HepG2 (cell line): ENCODE results near the gene MCAT. TPM values are rescaled to one million over a fixed set of nuclear protein-coding genes. Genes with fewer than 3 reads are reported as not detected.

Experiments used
- ATAC-seq: fragments of 200-7000 bp; cut with Tn5 transposase; 3 replicates; pipeline ENCODE4 v1.9.1; 2020; ENCODE audit warnings: mild to moderate bottlenecking, moderate library complexity
- BruUV-seq: library from RNA; stranded (reverse); fragments of 400-500 nt; replicated peaks from 2 replicates; lab custom pipeline; 2021; lab: Mats Ljungman, UMichigan
- CTCF ChIA-PET: fragments of 300-600 bp; formaldehyde crosslinking; extraction: SDS; loops from one replicate; lab custom pipeline; 2021; ENCODE audit warnings: low total read pairs, inconsistent platforms, low intra/inter-chr PET ratio; lab: Yijun Ruan, JAX
- POLR2A ChIA-PET: fragments of 350-600 bp; sonication (Branson Sonifier 250); formaldehyde crosslinking; loops from one replicate; lab custom pipeline; 2020; ENCODE audit warnings: antibody characterized with exemption, inconsistent platforms; lab: Yijun Ruan, JAX
- DNase-seq: peaks from one replicate; pipeline ENCODE4 v3.0.0-alpha.2; 2015; ENCODE audit warnings: low spot score
- FAIRE-seq: peaks from 3 replicates; lab custom pipeline; 2011; peaks lifted over from hg19 to GRCh38; lab: Jason Lieb, UNC
- H2AFZ ChIP-seq: one replicate; pipeline ENCODE4 v1.6.1; 2011; ENCODE audit warnings: low read length, inconsistent platforms
- H3K27ac ChIP-seq: fragments of 300-600 bp; 3 replicates; pipeline ENCODE4 v1.8.0; 2011; ENCODE audit warnings: mixed run types, mild to moderate bottlenecking, mixed read lengths, low read length, inconsistent platforms; ENCODE audit not compliant: insufficient read depth; ENCODE audit errors: extremely low read length
- H3K27me3 ChIP-seq, 2 experiments: fragments of 200-600 bp in 1 of 2; 2 replicates in 1 of 2; 3 replicates in 1 of 2; pipeline versions ENCODE4 v1.6.0 to v1.8.0; 2011; ENCODE audit warnings: low read length in 2 of 2, mild to moderate bottlenecking in 2 of 2, moderate library complexity in 2 of 2, inconsistent platforms in 1 of 2; ENCODE audit not compliant: insufficient read depth in 2 of 2, control insufficient read depth in 1 of 2
- H3K36me3 ChIP-seq, 2 experiments: fragments of 200-600 bp in 1 of 2; replicated peaks in 1 of 2; 2 replicates in 1 of 2; 3 replicates in 1 of 2; pipeline versions ENCODE4 v1.5.1 to v1.8.0; 2011; ENCODE audit warnings: low read length in 2 of 2, inconsistent platforms in 1 of 2; ENCODE audit not compliant: insufficient read depth in 2 of 2, control insufficient read depth in 1 of 2
- H3K4me1 ChIP-seq: 2 replicates; pipeline ENCODE4 v1.5.1; 2012; ENCODE audit warnings: low read length, inconsistent platforms; ENCODE audit not compliant: insufficient read depth
- H3K4me2 ChIP-seq: 2 replicates; pipeline ENCODE4 v1.6.0; 2011; ENCODE audit warnings: low read depth, low read length, inconsistent platforms
- H3K4me3 ChIP-seq, 3 experiments: fragments of 200-600 bp in 1 of 3; sonication (generic), shearing (Covaris generic) in 1 of 3; replicated peaks in 1 of 3; 2 replicates each; pipeline ENCODE4 v1.5.1; 2011 to 2016; ENCODE audit warnings: low read length in 3 of 3, inconsistent platforms in 2 of 3, low read depth in 2 of 3, mild to moderate bottlenecking in 2 of 3, control low read depth in 1 of 3, mixed read lengths in 1 of 3; ENCODE audit not compliant: insufficient read depth in 1 of 3
- H3K79me2 ChIP-seq: one replicate; pipeline ENCODE4 v1.6.1; 2011; ENCODE audit warnings: low read length, inconsistent platforms; ENCODE audit not compliant: insufficient read depth
- H3K9ac ChIP-seq: 2 replicates; pipeline ENCODE4 v1.6.0; 2011; ENCODE audit warnings: mild to moderate bottlenecking, low read depth, low read length, inconsistent platforms; ENCODE audit not compliant: insufficient read depth
- H3K9me3 ChIP-seq: 2 replicates; pipeline ENCODE4 v1.5.1; 2012; ENCODE audit warnings: mild to moderate bottlenecking, low read length
- H4K20me1 ChIP-seq: 2 replicates; pipeline ENCODE4 v1.6.0; 2011; ENCODE audit warnings: inconsistent platforms, mild to moderate bottlenecking, low read length, moderate library complexity; ENCODE audit not compliant: insufficient read depth
- AHR ChIP-seq: IDR thresholded peaks from 2 replicates; pipeline ENCODE4 v1.6.1; 2018; ENCODE audit warnings: missing genetic modification reagents, missing compliant biosample characterization
- JDP2 ChIP-seq: sonication (generic); formaldehyde crosslinking; IDR thresholded peaks from 2 replicates; pipeline ENCODE4 v1.8.1; 2022; ENCODE audit warnings: missing genetic modification reagents, borderline replicate concordance
- PAF1 ChIP-seq: IDR thresholded peaks from 2 replicates; pipeline ENCODE4 v1.6.1; 2016; ENCODE audit warnings: missing genetic modification reagents, missing compliant biosample characterization
- PRDM10 ChIP-seq: sonication (generic); formaldehyde crosslinking; IDR thresholded peaks from 2 replicates; pipeline ENCODE4 v1.4.0; 2020; ENCODE audit warnings: low read depth, missing genetic modification reagents
- SOX6 ChIP-seq, 2 experiments: fragments of 450-650 bp in 1 of 2; sonication (generic) in 1 of 2; formaldehyde crosslinking in 1 of 2; IDR thresholded peaks; 2 replicates each; pipeline versions ENCODE4 v1.4.0 to v1.6.1; 2017 to 2020; ENCODE audit warnings: antibody characterized with exemption in 1 of 2, mild to moderate bottlenecking in 1 of 2, missing genetic modification reagents in 1 of 2
- SP140L ChIP-seq: sonication (generic); formaldehyde crosslinking; IDR thresholded peaks from 2 replicates; pipeline ENCODE4 v1.4.0; 2020; ENCODE audit warnings: missing genetic modification reagents, borderline replicate concordance
- SRY ChIP-seq: sonication (generic); formaldehyde crosslinking; IDR thresholded peaks from 2 replicates; pipeline ENCODE4 v1.8.0; 2022; ENCODE audit warnings: mild to moderate bottlenecking, missing genetic modification reagents
- U2AF1 ChIP-seq: fragments of 200-400 bp; formaldehyde crosslinking; optimal IDR thresholded peaks from 2 replicates; pipeline ENCODE3; 2017; ENCODE audit warnings: mild to moderate bottlenecking, low read depth, low read length
- ZFP37 ChIP-seq: sonication (generic); formaldehyde crosslinking; IDR thresholded peaks from 2 replicates; pipeline ENCODE4 v1.4.0; 2020; ENCODE audit warnings: missing genetic modification reagents, borderline replicate concordance
- ZNF264 ChIP-seq: sonication (generic); formaldehyde crosslinking; IDR thresholded peaks from 2 replicates; pipeline ENCODE4 v1.4.0; 2020; ENCODE audit warnings: missing genetic modification reagents
- ZNF34 ChIP-seq: sonication (generic); formaldehyde crosslinking; IDR thresholded peaks from 2 replicates; pipeline ENCODE4 v1.4.0; 2020; ENCODE audit warnings: mild to moderate bottlenecking, missing genetic modification reagents, borderline replicate concordance
- ZNF501 ChIP-seq: sonication (generic); formaldehyde crosslinking; IDR thresholded peaks from 2 replicates; pipeline ENCODE4 v1.5.1; 2020; ENCODE audit warnings: mild to moderate bottlenecking, moderate library complexity, missing genetic modification reagents
- ZNF549 ChIP-seq: sonication (generic); formaldehyde crosslinking; IDR thresholded peaks from 2 replicates; pipeline ENCODE4 v1.5.0; 2020; ENCODE audit warnings: missing genetic modification reagents
- ZNF660 ChIP-seq: sonication (generic); formaldehyde crosslinking; IDR thresholded peaks from 2 replicates; pipeline ENCODE4 v1.5.1; 2020; ENCODE audit warnings: mild to moderate bottlenecking, low read depth, missing genetic modification reagents, borderline replicate concordance
- ZNF749 ChIP-seq: sonication (generic); formaldehyde crosslinking; IDR thresholded peaks from 2 replicates; pipeline ENCODE4 v1.8.0; 2022; ENCODE audit warnings: mild to moderate bottlenecking, missing genetic modification reagents, moderate library complexity, borderline replicate concordance
- ZNF770 ChIP-seq: sonication (generic); formaldehyde crosslinking; IDR thresholded peaks from 2 replicates; pipeline ENCODE4 v1.5.0; 2020; ENCODE audit warnings: mild to moderate bottlenecking, missing genetic modification reagents
- ZNF883 ChIP-seq: sonication (generic); formaldehyde crosslinking; IDR thresholded peaks from 2 replicates; pipeline ENCODE4 v1.5.1; 2020; ENCODE audit warnings: mild to moderate bottlenecking, missing genetic modification reagents; ENCODE audit errors: not compliant biosample characterization
- WGBS: methylation state at CpG from one replicate; pipeline ENCODE4 v1.1.6; 2017; ENCODE audit warnings: low lambda C conversion rate; 5-methylcytosine and 5-hydroxymethylcytosine counted together
- in situ Hi-C: cut with HindIII; loops from 2 replicates; pipeline ENCODE4 v1.10.0; 2017; ENCODE audit warnings: low pct_unique_long_range_greater_than_20kb; ENCODE audit not compliant: extremely low pct_ligation_motif_present
- intact Hi-C: fragments of 100-400 bp; cut with micrococcal nuclease; formaldehyde crosslinking; loops from one replicate; pipeline ENCODE4 v1.10.0; 2022; ENCODE audit not compliant: unreplicated experiment
- polyA plus RNA-seq, 8 experiments: library from polyadenylated mRNA; depleted of rRNA in 3 of 8; stranded (reverse) in 7 of 8; unstranded in 1 of 8; fragments of >200 nt; fragmentation: Illumina TruSeq in 4 of 8; extraction: Trizol in 4 of 8; gene quantifications; 2 replicates each; pipeline versions ENCODE4 v1.2.1 to v1.2.3, GENCODE V29; 2011 to 2016; ENCODE audit warnings: low read depth in 4 of 8, missing spikeins in 1 of 8, mixed read lengths in 1 of 8; ENCODE audit not compliant: insufficient read depth in 1 of 8
- total RNA-seq, 5 experiments: library from RNA; depleted of rRNA; stranded (reverse); fragments of >200 nt; fragmentation: Illumina TruSeq; extraction: Trizol; gene quantifications; 2 replicates each; pipeline ENCODE4 v1.2.3, GENCODE V29; 2016; ENCODE audit warnings: low read depth in 1 of 5
- TF ChIP-seq, protein P1 (sequence below): sonication (generic); formaldehyde crosslinking; IDR thresholded peaks from 2 replicates; pipeline ENCODE4 v1.8.0; 2022; ENCODE audit warnings: low read depth, missing genetic modification reagents

The MCAT gene
- total and polyA plus RNA-seq, 2 of the 13 experiments (the other 11 are each of a cell fraction or from before 2014, with no cell fraction given): 9.3 to 16.7 TPM

DNA sequence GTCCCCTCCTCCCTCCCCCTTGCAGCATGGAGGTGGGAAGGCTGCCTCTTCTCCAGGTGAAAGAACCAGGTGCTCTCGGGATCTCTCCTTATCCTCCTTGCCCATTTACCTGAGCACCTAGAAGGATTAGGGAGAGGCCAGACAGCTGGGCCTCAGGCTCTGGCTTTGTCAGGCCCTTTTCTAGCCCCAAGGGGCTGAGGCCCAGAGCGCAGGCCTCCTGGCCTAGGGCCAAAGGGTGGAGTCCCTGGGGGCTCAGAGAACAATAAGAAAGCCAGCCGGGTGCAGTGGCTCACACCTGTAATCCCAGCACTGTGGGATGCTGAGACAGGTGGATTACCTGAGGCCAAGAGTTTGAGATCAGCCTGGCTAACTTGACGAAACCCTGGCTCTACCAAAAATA is 48.6 kb downstream of the MCAT start:
- H3K36me3 ChIP-seq: no peaks in the 10 kb centered on the region
- ChIA-PET POLR2A (interaction anchor here (0.9 to 1.8 kb wide), 3 partner anchors 10 to 277 kb away, joined by 3 to 6 read pairs (median 3); partner anchors contain the start of gene BIK), CTCF (no interaction called here)
- no peak overlapping the region; a peak in 1 of 6 replicates for H3K4me3 ChIP-seq
- H3K9ac ChIP-seq: no peak overlapping the region
- H3K27ac ChIP-seq: no peak overlapping the region
- no peak for ATAC-seq
- no TSS peak for BruUV-seq
- no peak overlapping the region for H2AFZ ChIP-seq
- peak overlapping the region; percentile 1; the same call in 1 of the 2 replicates for H3K4me2 ChIP-seq
- H3K9me3 ChIP-seq: peaks cover 11% of the 10 kb centered on the region
- no peaks in the 10 kb centered on the region for H4K20me1 ChIP-seq
- 25% methylated on average over 3 of the region's 4 CpGs for WGBS
- DNase-seq: no peak
- intact Hi-C loops: loop anchor here (5.0 kb wide), 2 partner anchors 33 to 472 kb away; no protein-coding TSS in a partner anchor
- no peaks in the 10 kb centered on the region for H3K27me3 ChIP-seq
- H3K4me1 ChIP-seq: peaks cover 44% of the 10 kb centered on the region
- no peaks in the 10 kb centered on the region for H3K79me2 ChIP-seq
- in situ Hi-C loops: no loop called here
- FAIRE-seq: no peak
- no peak for TF ChIP-seq ZNF749 (CRISPR knock-in tag)
- TF ChIP-seq, protein P1, sequence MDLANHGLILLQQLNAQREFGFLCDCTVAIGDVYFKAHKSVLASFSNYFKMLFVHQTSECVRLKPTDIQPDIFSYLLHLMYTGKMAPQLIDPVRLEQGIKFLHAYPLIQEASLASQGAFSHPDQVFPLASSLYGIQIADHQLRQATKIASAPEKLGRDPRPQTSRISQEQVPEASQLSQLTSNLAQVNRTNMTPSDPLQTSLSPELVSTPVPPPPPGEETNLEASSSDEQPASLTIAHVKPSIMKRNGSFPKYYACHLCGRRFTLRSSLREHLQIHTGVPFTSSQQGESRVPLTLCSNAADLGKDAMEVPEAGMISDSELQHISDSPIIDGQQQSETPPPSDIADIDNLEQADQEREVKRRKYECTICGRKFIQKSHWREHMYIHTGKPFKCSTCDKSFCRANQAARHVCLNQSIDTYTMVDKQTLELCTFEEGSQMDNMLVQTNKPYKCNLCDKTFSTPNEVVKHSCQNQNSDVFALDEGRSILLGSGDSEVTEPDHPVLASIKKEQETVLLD (CRISPR knock-in tag): no peak
- TF ChIP-seq ZNF264 (CRISPR knock-in tag): no peak
- no peak for TF ChIP-seq ZNF770
- no peak for TF ChIP-seq ZNF549 (CRISPR knock-in tag)
- TF ChIP-seq JDP2 (CRISPR knock-in tag): no peak
- no peak for TF ChIP-seq ZNF883
- no peak for TF ChIP-seq SP140L (CRISPR knock-in tag)
- TF ChIP-seq ZNF501 (CRISPR knock-in tag): no peak
- TF ChIP-seq AHR: no peak
- TF ChIP-seq PAF1 (CRISPR knock-in tag): no peak
- TF ChIP-seq ZNF34 (CRISPR knock-in tag): no peak
- no peak for TF ChIP-seq SRY
- TF ChIP-seq SOX6 (IDR thresholded peaks at IDR 0.05): no peak
- TF ChIP-seq SOX6 (CRISPR knock-in tag; IDR thresholded peaks at IDR 0.05): no peak
- TF ChIP-seq PRDM10 (CRISPR knock-in tag): no peak
- no peak for TF ChIP-seq ZFP37 (CRISPR knock-in tag)
- TF ChIP-seq ZNF660 (CRISPR knock-in tag): no peak
- no peak for TF ChIP-seq U2AF1
